Loucy (cell line): Measurements from ENCODE around the gene C11orf65.

Source experiments
- CTCF ChIP-seq: fragments of 200-600 bp; sonication (generic); conservative IDR thresholded peaks from 2 replicates; pipeline ENCODE4 v1.5.1; 2014; ENCODE audit warnings: mild to moderate bottlenecking, antibody characterized with exemption, low read length
- EZH2phosphoT487 ChIP-seq: fragments of 200-600 bp; IDR thresholded peaks from 2 replicates; pipeline ENCODE4 v1.6.1; 2018; ENCODE audit warnings: antibody characterized with exemption, mild to moderate bottlenecking, moderate library complexity, borderline replicate concordance

GRCh38 chr11:108497317-108498045 lies 30.2 kb upstream of the C11orf65 start:
- TF ChIP-seq CTCF, result no peak
- TF ChIP-seq EZH2phosphoT487, result no peak
